ENCODE data around the gene IFITM5. TPM values are rescaled to one million over a fixed set of nuclear protein-coding genes. Genes with fewer than 3 reads are reported as not detected.

IFITM5 gene
- total RNA-seq, 4 donors from 2014 or later: not detected

DNA sequence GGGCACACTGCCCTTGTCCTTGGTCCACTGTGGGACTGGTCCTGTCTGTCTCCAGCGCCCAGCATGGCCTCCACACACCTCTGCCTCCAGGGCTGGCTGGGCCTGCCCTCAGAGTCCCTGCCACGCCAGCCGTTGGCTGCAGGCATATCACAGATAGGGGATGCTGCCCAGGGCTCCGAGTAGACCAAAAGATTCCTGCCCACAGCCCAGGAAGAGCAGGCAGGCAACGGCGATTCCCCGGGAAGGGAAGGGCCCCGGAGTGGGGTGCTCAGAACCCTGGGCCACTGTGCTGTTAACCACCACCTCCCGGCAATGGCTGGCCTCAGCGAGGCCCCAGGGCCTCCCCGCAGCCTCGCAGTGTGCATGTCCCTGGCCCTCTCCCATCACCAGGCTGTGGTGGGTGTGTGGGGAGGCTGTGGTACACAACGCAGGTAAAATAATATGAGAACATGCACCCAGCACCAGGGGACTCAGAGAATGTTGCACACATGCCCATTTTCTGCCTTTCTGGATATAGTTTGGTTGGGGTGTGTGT, 2.2 kb downstream of the IFITM5 start:
- TF ChIP-seq, protein P1, sequence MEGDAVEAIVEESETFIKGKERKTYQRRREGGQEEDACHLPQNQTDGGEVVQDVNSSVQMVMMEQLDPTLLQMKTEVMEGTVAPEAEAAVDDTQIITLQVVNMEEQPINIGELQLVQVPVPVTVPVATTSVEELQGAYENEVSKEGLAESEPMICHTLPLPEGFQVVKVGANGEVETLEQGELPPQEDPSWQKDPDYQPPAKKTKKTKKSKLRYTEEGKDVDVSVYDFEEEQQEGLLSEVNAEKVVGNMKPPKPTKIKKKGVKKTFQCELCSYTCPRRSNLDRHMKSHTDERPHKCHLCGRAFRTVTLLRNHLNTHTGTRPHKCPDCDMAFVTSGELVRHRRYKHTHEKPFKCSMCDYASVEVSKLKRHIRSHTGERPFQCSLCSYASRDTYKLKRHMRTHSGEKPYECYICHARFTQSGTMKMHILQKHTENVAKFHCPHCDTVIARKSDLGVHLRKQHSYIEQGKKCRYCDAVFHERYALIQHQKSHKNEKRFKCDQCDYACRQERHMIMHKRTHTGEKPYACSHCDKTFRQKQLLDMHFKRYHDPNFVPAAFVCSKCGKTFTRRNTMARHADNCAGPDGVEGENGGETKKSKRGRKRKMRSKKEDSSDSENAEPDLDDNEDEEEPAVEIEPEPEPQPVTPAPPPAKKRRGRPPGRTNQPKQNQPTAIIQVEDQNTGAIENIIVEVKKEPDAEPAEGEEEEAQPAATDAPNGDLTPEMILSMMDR (IDR thresholded peaks at IDR 0.05; ENCODE audit: low read depth): no peak

GRCh38 chr11:296171-297050, 2.9 kb downstream of the IFITM5 start:
- TF ChIP-seq, protein P1 (IDR thresholded peaks at IDR 0.05; ENCODE audit: low read depth): no peak

GRCh38 chr11:295351-296170, 3.8 kb downstream of the IFITM5 start:
- TF ChIP-seq, protein P1 (IDR thresholded peaks at IDR 0.05; ENCODE audit: low read depth): no peak

GRCh38 chr11:294780-295179, 4.5 kb downstream of the IFITM5 start:
- TF ChIP-seq, protein P1 (IDR thresholded peaks at IDR 0.05; ENCODE audit: low read depth): no peak

GRCh38 chr11:293852-294661, 5.3 kb downstream of the IFITM5 start:
- TF ChIP-seq, protein P1 (IDR thresholded peaks at IDR 0.05; ENCODE audit: low read depth): no peak

GRCh38 chr11:293271-293851, 6.0 kb downstream of the IFITM5 start:
- TF ChIP-seq, protein P1 (IDR thresholded peaks at IDR 0.05; ENCODE audit: low read depth): no peak
